ENCODE measurements around the gene JAZF1. TPM values are rescaled to one million over a fixed set of nuclear protein-coding genes. Genes with fewer than 3 reads are reported as not detected.

Gene JAZF1
- total and polyA plus RNA-seq, 3 donors from 2014 or later, result 38.5 to 51.0 (median 46.4) TPM

- peak overlapping the region in 1 of 2 donors; percentile 39 for H3K27ac ChIP-seq
- no peaks in the 10 kb centered on the region for H3K27me3 ChIP-seq
- WGBS, 2 donors, result 66 to 80% methylated on average over 3 of the region's 3 CpGs
- H3K9me3 ChIP-seq, result no peaks in the 10 kb centered on the region
- H3K4me3 ChIP-seq, result no peak overlapping the region
- no peaks in the 10 kb centered on the region for H3K36me3 ChIP-seq (ENCODE audit: low read depth, missing control alignments)
- no peak for DNase-seq
- H3K4me1 ChIP-seq, result peaks cover 25% of the 10 kb centered on the region
- TF ChIP-seq CTCF (IDR thresholded peaks at IDR 0.05) (no peak), POLR2A (IDR thresholded peaks at IDR 0.05) (no peak)
- intact Hi-C loops (cut with DNase I; ENCODE audit: low total_unique reads), result no loop called here
These were observed 7.6 kb downstream of the JAZF1 start for GRCh38 chr7:28172958-28173357.

DNA sequence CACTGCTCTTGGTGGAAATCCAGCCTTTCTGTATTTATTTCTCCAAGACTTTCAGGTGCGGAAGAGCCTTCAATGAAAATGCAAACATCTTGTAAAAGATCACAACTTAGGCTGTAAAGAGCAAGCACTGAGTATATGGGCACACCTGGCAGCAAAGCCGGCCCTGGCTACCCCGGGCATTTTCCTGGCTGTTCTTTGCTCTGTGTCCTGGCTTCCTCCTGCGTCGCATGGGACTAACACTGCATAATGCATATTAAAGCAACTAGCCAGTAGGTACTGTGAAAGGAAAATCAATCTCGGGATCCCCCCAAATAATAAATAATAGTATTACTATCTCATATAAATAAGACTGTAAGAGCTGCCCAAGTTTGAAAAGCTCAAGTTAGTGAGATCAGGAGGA, 9.9 kb downstream of the JAZF1 start:
- intact Hi-C loops (cut with DNase I; ENCODE audit: low total_unique reads), result no loop called here
- no peak overlapping the region for H3K27ac ChIP-seq
- TF ChIP-seq POLR2A (IDR thresholded peaks at IDR 0.05) (no peak), CTCF (IDR thresholded peaks at IDR 0.05) (no peak)
- H3K36me3 ChIP-seq (ENCODE audit: low read depth, missing control alignments), result no peaks in the 10 kb centered on the region
- H3K4me3 ChIP-seq, result no peak overlapping the region
- WGBS, 2 donors, result 90% methylated on average over 6 of the region's 6 CpGs
- no peaks in the 10 kb centered on the region for H3K9me3 ChIP-seq
- H3K4me1 ChIP-seq, result peaks cover 25% of the 10 kb centered on the region
- no peaks in the 10 kb centered on the region for H3K27me3 ChIP-seq
- DNase-seq, result no peak

DNA sequence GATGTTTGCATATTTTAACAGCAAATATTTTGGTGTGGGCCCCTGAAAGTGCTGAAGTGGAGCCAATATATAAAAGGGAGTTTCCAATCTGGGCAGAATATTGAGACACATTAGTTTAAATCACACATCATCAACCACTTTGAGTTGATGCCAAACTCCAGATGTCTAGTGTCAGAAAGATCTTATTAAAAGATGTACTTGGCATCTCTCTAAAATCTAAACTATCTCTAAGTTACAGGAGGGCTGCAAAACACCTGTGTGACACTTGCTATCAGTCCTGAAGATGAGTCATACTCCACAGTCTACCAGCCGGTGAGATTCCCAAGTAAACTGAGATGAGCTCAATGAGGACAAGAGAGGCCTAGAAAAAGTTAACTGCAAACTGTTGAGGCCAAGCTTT, 11.4 kb downstream of the JAZF1 start:
- intact Hi-C loops (cut with DNase I; ENCODE audit: low total_unique reads), result no loop called here
- no peak overlapping the region for H3K27ac ChIP-seq
- H3K9me3 ChIP-seq, result no peaks in the 10 kb centered on the region
- peaks cover 30% of the 10 kb centered on the region for H3K4me1 ChIP-seq
- H3K4me3 ChIP-seq, result no peak overlapping the region
- 53 to 56% methylated on average over 1 of the region's 1 CpG for WGBS, 2 donors
- DNase-seq, result no peak
- TF ChIP-seq CTCF (IDR thresholded peaks at IDR 0.05), result no peak
- TF ChIP-seq POLR2A (IDR thresholded peaks at IDR 0.05), result no peak
- H3K36me3 ChIP-seq (ENCODE audit: low read depth, missing control alignments), result no peaks in the 10 kb centered on the region
- H3K27me3 ChIP-seq, result no peaks in the 10 kb centered on the region

DNA sequence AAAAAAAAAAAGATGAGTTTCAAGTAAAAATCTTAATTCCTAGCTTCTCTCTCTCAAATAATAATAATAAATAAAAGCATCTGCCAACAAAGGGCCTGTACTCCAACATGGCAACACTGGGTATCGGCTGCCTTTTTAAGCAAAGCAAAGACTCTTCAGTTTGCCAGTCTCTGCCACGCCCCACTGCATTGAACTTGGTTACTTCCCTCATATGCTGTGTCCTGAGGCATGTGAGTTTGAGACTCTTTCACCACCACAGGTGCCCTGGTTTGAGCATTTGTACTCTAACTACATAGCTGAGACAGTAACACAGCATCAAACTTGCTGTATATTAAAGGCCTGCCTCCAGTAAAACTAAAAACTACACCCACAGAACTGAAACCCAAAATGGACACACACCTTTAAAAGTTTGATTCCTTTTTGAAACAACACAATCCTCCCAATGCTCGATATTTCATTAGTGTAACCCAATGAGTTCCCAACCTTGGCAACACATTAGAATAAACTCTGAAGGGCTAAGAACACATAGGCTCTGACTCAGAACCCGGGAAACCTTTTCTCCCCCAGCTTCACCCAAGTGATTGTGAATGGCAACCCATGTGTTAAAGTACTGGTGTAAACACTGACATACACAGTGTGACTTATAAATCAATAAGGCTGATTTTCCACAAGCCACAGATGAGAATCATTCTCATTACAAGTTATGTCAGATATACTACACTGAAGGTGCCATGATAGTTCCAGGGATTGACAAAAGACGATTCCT, 12.0 kb downstream of the JAZF1 start:
- DNase-seq, result no peak
- Histone ChIP-seq H3K4me3 (no peak overlapping the region), H3K27me3 (no peaks in the 10 kb centered on the region), H3K27ac (no peak overlapping the region), H3K36me3 (ENCODE audit: low read depth, missing control alignments) (no peaks in the 10 kb centered on the region), H3K9me3 (no peaks in the 10 kb centered on the region), H3K4me1 (peaks cover 25% of the 10 kb centered on the region)
- intact Hi-C loops (cut with DNase I; ENCODE audit: low total_unique reads), result no loop called here
- 77 to 81% methylated on average over 5 of the region's 5 CpGs for WGBS, 2 donors
- TF ChIP-seq CTCF (IDR thresholded peaks at IDR 0.05) (no peak), POLR2A (IDR thresholded peaks at IDR 0.05) (no peak)

Measured in testis (tissue), 3 donors.